ENCODE data around the gene DAAM2.

Gene DAAM2

GRCh38 chr6:39756582-39756981, 35.6 kb upstream of the DAAM2 start:
- DNase-seq (ENCODE audit: low read depth, low spot score), result no peak
- H3K4me3 ChIP-seq (ENCODE audit: low read depth, low read length), result no peak overlapping the region
- in situ Hi-C loops (cut with HindIII; ENCODE audit: low sequenced_read_pairs), result no loop called here
- TF ChIP-seq CTCF (IDR thresholded peaks at IDR 0.05; ENCODE audit: low read depth, low read length), result no peak

- DNase-seq (ENCODE audit: low read depth, low spot score), result no peak
- no peak for TF ChIP-seq CTCF (IDR thresholded peaks at IDR 0.05; ENCODE audit: low read depth, low read length)
- in situ Hi-C loops (cut with HindIII; ENCODE audit: low sequenced_read_pairs), result no loop called here
These were observed 33.1 kb upstream of the DAAM2 start for GRCh38 chr6:39758905-39759605.

GRCh38 chr6:39760226-39760952, 31.8 kb upstream of the DAAM2 start:
- no peak for TF ChIP-seq CTCF (IDR thresholded peaks at IDR 0.05; ENCODE audit: low read depth, low read length)
- no peak overlapping the region for H3K4me3 ChIP-seq (ENCODE audit: low read depth, low read length)
- DNase-seq (ENCODE audit: low read depth, low spot score), result no peak
- in situ Hi-C loops (cut with HindIII; ENCODE audit: low sequenced_read_pairs), result no loop called here

More at GRCh38 chr6:39758905-39759605, 33.1 kb upstream of the DAAM2 start:
- H3K4me3 ChIP-seq (ENCODE audit: low read depth, low read length), result no peak overlapping the region

GRCh38 chr6:39765508-39766065, 26.6 kb upstream of the DAAM2 start:
- DNase-seq (ENCODE audit: low read depth, low spot score), result no peak
- in situ Hi-C loops (cut with HindIII; ENCODE audit: low sequenced_read_pairs), result no loop called here
- TF ChIP-seq CTCF (IDR thresholded peaks at IDR 0.05; ENCODE audit: low read depth, low read length), result no peak
- no peak overlapping the region for H3K4me3 ChIP-seq (ENCODE audit: low read depth, low read length)

GRCh38 chr6:39769012-39769411, 23.2 kb upstream of the DAAM2 start:
- DNase-seq (ENCODE audit: low read depth, low spot score), result no peak
- in situ Hi-C loops (cut with HindIII; ENCODE audit: low sequenced_read_pairs), result no loop called here
- TF ChIP-seq CTCF (IDR thresholded peaks at IDR 0.05; ENCODE audit: low read depth, low read length), result no peak
- no peak overlapping the region for H3K4me3 ChIP-seq (ENCODE audit: low read depth, low read length)

GRCh38 chr6:39770446-39770845, 21.7 kb upstream of the DAAM2 start:
- no peak for DNase-seq (ENCODE audit: low read depth, low spot score)
- H3K4me3 ChIP-seq (ENCODE audit: low read depth, low read length), result no peak overlapping the region
- no peak for TF ChIP-seq CTCF (IDR thresholded peaks at IDR 0.05; ENCODE audit: low read depth, low read length)
- in situ Hi-C loops (cut with HindIII; ENCODE audit: low sequenced_read_pairs), result no loop called here
